HL-60 (cell line): ENCODE measurements around the gene AURKB.

ENCODE experiments used
- CTCF ChIP-seq: IDR thresholded peaks from one replicate; pipeline ENCODE4 v1.5.1; 2011; ENCODE audit warnings: low read length, control low read depth, inconsistent platforms; ENCODE audit not compliant: insufficient read depth
- GABPA ChIP-seq: IDR thresholded peaks from 2 replicates; pipeline ENCODE4 v1.6.1; 2012; ENCODE audit warnings: low read depth
- SPI1 ChIP-seq: IDR thresholded peaks from 2 replicates; pipeline ENCODE4 v1.6.1; 2012; ENCODE audit warnings: low read depth, mild to moderate bottlenecking, borderline replicate concordance
- TF ChIP-seq, protein P1 (sequence below): IDR thresholded peaks from 2 replicates; pipeline ENCODE4 v1.6.1; 2012; ENCODE audit warnings: low read depth; ENCODE audit not compliant: insufficient replicate concordance

DNA sequence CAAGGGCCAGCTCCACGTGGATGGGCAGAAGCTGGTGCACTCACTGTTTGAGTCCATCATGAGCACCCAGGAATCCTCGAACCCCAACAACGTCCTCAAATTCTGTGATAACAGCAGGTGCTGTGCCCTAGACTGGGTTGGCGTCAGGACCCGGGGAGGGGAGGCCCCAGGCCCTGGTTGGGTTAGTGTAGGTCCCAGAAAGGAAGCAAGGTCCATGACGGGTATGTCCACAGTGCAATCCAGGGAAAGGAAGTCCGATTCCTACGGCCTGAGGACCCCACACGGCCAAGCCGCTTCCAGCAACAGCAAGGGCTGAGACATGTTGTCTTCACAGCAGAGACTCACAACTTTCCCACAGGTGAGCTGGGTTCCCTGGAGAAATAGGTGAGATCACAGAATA, 45.9 kb upstream of the AURKB start:
- TF ChIP-seq CTCF, result no peak
- TF ChIP-seq SPI1, result no peak
- no peak for TF ChIP-seq GABPA
- TF ChIP-seq, protein P1, sequence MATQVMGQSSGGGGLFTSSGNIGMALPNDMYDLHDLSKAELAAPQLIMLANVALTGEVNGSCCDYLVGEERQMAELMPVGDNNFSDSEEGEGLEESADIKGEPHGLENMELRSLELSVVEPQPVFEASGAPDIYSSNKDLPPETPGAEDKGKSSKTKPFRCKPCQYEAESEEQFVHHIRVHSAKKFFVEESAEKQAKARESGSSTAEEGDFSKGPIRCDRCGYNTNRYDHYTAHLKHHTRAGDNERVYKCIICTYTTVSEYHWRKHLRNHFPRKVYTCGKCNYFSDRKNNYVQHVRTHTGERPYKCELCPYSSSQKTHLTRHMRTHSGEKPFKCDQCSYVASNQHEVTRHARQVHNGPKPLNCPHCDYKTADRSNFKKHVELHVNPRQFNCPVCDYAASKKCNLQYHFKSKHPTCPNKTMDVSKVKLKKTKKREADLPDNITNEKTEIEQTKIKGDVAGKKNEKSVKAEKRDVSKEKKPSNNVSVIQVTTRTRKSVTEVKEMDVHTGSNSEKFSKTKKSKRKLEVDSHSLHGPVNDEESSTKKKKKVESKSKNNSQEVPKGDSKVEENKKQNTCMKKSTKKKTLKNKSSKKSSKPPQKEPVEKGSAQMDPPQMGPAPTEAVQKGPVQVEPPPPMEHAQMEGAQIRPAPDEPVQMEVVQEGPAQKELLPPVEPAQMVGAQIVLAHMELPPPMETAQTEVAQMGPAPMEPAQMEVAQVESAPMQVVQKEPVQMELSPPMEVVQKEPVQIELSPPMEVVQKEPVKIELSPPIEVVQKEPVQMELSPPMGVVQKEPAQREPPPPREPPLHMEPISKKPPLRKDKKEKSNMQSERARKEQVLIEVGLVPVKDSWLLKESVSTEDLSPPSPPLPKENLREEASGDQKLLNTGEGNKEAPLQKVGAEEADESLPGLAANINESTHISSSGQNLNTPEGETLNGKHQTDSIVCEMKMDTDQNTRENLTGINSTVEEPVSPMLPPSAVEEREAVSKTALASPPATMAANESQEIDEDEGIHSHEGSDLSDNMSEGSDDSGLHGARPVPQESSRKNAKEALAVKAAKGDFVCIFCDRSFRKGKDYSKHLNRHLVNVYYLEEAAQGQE, result no peak
